SIG-M5 treated with dmso at 0.1 percent for 504 hours (cell line): ENCODE data around the gene SLC16A3.

Source experiments
- DNase-seq: peaks from one replicate; lab custom pipeline; 2025; ENCODE audit not compliant: unreplicated experiment; lab: John Stamatoyannopoulos, UW

SLC16A3 gene

DNA sequence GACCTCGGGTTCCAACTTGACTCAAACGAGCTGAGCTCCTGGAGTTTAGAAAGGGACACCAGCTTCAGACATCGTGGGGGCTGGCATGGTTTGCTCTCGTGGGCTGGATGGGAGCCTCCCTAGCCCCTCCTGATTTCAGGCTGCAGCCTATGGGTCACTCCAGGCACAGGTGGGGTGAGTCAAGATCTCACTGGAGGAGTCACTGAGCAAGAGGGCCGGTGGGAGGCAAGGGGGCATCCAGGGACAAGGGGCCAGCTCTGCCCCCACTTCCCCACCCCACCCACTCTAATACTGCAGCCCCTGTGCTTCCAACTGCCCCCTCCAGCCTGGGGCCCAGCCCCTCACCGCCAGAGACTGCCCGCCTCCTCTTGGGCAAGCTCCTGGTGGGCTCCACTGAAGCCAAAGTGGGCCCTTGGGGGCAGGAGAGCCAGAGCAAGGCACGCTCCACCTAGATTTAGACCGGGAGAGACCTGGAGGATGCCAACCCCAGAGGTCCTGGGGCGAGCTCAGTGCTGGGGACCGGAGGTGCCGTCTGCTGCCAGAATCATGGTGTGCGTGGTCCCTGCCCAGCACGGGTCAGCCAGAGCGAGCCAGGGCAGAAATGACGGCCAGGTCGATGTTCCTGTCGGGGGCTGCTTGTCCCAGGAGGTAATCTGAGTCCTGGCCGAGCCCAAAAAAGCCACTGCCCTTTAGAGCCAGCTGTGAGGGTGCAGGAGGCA is 6.4 kb downstream of the SLC16A3 start:
- DNase-seq: no peak

GRCh38 chr17:82235775-82236141 is 6.9 kb downstream of the SLC16A3 start:
- no peak for DNase-seq

DNA sequence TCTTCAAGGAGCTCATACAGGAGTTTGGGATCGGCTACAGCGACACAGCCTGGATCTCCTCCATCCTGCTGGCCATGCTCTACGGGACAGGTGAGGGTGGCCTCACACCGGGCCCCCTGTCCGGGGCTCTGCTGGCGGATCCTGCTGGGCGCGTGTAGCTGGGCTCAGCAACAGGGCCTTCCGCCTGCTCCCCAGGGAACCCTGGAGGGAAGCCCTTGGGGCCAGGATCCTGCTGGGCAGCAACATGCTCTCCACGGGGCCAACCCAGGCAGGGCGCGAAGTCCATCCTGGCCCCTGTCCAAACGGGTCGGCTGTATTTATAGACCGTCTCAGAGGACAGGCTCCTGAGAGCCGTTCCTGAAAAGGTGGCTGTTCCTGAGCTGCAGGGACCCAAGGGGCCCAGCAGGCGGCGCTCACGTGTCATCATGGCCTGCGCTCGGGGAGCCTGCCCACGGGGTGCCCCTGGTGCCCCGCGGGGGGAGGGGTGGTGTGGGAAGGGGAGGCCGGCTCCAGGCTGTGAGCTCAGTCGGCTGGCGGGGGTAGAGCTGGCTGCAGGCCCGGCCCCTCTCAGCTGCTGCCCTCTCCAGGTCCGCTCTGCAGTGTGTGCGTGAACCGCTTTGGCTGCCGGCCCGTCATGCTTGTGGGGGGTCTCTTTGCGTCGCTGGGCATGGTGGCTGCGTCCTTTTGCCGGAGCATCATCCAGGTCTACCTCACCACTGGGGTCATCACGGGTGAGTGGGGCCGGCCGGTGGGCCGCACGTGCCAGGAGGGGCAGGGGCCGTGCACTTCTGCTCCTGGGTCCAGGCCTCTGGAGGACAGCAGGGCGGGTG is 7.5 kb downstream of the SLC16A3 start:
- DNase-seq: peak; percentile 49

DNA sequence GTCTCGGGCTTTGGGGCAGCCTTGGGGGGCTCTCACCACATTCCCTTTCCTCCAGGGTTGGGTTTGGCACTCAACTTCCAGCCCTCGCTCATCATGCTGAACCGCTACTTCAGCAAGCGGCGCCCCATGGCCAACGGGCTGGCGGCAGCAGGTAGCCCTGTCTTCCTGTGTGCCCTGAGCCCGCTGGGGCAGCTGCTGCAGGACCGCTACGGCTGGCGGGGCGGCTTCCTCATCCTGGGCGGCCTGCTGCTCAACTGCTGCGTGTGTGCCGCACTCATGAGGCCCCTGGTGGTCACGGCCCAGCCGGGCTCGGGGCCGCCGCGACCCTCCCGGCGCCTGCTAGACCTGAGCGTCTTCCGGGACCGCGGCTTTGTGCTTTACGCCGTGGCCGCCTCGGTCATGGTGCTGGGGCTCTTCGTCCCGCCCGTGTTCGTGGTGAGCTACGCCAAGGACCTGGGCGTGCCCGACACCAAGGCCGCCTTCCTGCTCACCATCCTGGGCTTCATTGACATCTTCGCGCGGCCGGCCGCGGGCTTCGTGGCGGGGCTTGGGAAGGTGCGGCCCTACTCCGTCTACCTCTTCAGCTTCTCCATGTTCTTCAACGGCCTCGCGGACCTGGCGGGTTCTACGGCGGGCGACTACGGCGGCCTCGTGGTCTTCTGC is 8.4 kb downstream of the SLC16A3 start:
- DNase-seq: no peak

DNA sequence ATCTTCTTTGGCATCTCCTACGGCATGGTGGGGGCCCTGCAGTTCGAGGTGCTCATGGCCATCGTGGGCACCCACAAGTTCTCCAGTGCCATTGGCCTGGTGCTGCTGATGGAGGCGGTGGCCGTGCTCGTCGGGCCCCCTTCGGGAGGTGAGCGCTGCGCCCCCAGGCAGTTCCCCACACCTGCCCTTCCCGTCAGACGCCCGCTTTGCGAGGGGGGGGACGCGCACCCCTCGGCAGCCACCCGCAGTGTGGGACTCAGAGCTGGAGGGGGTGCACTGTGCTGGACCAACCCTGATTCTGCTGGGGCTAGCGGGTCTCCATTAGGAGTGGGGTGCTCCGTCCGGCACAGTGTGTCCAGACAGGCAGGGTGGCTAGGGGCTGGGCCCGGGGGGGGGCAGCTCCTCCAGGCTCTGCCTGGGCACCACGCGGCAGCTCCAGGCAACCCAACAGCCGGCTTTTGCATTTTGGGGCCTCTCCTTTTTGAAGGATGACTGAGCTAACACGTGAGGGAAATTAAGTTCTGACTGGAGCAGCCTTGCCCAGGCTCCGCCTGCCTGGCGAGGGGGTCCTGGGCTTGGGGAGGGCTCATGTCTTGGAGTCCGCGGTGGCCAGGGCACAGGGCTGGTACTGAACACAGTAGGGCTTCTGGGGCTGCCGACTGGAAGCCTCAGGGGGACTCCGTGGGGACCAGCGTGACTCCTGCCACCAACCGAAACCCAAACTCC is 9.1 kb downstream of the SLC16A3 start:
- DNase-seq: no peak

DNA sequence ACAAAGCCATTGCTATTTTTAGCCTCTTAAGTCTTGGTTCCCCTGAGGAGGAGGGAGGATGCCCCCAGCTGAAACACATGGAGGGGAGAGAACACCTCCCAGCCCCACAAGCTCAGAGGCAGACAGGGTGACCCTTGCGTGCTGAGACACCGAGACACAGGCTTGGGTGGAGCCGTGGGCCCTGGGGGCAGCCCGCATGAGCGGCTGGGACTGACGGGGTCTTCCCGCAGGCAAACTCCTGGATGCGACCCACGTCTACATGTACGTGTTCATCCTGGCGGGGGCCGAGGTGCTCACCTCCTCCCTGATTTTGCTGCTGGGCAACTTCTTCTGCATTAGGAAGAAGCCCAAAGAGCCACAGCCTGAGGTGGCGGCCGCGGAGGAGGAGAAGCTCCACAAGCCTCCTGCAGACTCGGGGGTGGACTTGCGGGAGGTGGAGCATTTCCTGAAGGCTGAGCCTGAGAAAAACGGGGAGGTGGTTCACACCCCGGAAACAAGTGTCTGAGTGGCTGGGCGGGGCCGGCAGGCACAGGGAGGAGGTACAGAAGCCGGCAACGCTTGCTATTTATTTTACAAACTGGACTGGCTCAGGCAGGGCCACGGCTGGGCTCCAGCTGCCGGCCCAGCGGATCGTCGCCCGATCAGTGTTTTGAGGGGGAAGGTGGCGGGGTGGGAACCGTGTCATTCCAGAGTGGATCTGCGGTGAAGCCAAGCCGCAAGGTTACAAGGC is 9.8 kb downstream of the SLC16A3 start:
- peak; percentile 87 for DNase-seq

DNA sequence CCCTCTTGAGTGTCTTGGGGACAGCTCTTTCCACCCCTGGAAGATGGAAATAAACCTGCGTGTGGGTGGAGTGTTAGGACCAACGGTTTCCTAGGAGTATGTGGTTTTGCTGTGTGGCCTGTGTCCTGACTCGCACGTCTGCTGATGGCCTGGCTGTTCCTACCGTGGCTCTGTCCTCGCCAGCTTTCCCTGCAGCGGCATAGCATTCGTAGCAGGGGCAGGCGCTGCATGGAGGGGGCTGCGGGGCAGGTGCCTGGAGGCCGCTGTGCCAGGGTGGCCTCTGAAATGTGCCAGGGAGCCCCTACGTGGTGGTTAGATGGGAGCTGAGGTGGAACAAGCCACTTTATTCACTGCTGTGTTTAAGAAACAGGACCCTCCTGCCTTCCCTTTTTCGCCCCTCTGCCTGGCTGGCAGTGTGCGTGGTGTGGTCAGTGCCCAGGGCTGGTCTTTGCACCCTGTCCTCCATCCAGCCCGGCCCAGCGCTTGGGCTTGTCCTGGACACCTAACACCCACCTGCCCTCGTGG is 10.6 kb downstream of the SLC16A3 start:
- DNase-seq: no peak

DNA sequence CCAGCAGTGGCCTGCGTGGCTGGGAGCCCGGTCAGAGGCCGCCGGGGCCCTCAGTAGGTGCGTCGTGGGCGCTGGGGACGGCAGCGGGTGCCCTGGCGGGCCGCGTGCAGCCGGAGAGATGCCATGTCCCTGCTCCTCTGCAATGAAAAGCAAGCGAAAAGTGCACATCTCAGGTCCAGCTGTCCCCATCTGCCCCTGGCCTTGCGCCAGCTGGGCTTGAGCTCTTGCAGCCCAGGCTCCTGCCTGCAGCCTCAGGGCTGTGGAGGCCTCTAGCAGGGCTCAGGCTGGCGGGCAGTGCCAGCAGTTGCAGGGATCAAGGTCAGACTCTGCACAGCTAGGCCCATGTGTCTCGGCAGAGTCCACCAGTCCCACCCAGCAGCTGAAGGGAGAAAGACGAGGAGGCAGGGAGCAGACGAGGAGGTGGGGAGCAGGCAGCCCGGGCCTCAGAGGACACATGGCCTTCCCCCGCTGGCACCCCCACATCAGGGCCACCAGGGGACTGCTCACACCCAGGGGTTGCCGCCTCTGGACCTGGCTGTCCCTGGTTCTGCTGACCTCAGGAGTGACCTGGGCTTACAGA is 11.2 kb downstream of the SLC16A3 start:
- DNase-seq: no peak

DNA sequence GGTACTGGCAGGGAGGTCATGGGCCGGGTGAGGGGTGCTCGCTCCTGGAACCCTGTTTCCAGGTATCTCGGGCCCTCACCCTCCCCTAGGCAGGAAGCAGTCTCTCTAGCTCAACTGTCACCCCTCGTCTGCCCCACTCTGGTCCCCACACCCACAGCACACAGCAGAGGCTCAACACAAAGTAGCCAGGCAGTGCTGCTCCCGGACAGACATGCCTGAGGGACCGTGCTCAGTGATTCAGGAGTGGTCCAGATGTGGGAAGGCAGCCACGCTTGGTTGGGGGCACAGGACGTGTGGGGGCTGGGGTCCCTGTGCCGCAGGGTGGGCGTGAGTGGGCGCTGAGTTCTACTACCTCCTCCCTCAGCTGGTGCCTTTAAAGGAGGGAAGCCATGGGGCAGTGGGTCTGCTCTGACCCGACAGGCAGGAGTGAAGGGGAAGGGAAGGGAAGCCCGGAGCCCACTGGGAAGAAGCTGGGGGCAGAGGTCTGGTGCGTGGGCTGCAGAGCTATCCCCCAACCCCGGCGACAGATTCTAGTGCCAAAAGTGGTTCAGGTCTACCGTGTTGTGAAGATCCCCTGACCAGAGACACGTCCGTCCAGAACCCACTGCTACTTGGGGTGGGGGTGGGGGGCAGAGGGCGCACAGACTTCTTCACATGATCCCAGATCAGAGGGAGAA is 11.8 kb downstream of the SLC16A3 start:
- DNase-seq: no peak

GRCh38 chr17:82241183-82241925 is 12.5 kb downstream of the SLC16A3 start:
- DNase-seq: peak; percentile 58

GRCh38 chr17:82241926-82242697 is 13.3 kb downstream of the SLC16A3 start:
- DNase-seq: no peak

DNA sequence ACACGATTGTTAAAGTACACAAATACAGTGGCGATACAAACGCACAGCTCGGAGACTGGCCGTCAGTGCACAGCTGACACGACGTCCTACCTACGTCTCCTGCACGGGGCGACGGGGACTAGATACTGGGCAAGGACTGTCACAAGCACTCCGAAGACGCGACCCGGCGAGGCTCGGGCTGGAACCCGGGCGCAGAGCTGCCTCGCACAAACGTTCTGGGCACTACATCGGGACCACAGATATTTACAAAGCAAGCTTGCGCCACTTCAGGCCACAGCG is 13.8 kb downstream of the SLC16A3 start:
- DNase-seq: no peak

GRCh38 chr17:82242977-82243647 is 14.3 kb downstream of the SLC16A3 start:
- DNase-seq: no peak

- DNase-seq: no peak
Measured at GRCh38 chr17:82243648-82244412, 15.0 kb downstream of the SLC16A3 start.

GRCh38 chr17:82244413-82245133 is 15.7 kb downstream of the SLC16A3 start:
- DNase-seq: no peak
